Measurements from ENCODE around the gene HOXA6.

DNA sequence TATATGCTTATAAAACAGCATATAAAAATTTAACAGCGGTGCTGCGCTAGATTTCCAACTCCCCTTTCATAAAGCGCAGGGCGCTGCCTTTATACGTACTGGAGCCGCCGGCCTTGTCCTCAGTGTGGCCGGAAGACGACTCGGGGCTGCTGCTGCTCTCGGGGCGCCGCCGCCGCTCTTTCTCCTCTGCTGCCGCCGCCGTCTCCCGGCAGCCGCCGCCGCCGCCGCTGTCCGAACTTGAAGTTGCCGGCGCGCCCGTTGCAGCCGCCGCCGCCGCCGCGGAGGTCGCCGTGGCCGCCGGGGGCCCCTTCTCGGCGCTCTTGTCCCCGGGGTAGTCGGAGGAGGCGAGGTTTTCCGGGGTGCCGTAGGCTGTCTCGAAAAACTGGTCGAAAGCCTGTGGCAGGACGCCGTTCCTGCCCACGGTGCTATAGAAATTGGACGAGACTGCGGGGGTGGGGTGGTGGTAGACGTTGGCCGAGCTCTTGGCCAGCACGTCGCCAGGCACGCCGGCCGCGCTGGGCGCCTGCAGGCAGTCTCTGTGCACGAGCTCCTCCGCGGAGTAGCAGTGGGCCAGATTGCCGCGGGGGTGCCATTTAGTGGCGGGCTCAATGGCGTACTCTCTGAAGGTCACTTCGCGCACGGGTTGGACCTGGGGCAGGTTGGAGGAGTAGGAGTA lies 36.9 kb upstream of the HOXA6 start:
- TF ChIP-seq, protein P1, sequence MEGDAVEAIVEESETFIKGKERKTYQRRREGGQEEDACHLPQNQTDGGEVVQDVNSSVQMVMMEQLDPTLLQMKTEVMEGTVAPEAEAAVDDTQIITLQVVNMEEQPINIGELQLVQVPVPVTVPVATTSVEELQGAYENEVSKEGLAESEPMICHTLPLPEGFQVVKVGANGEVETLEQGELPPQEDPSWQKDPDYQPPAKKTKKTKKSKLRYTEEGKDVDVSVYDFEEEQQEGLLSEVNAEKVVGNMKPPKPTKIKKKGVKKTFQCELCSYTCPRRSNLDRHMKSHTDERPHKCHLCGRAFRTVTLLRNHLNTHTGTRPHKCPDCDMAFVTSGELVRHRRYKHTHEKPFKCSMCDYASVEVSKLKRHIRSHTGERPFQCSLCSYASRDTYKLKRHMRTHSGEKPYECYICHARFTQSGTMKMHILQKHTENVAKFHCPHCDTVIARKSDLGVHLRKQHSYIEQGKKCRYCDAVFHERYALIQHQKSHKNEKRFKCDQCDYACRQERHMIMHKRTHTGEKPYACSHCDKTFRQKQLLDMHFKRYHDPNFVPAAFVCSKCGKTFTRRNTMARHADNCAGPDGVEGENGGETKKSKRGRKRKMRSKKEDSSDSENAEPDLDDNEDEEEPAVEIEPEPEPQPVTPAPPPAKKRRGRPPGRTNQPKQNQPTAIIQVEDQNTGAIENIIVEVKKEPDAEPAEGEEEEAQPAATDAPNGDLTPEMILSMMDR (IDR thresholded peaks at IDR 0.05; ENCODE audit: low read length) = no peak
- no peak for TF ChIP-seq EZH2 (IDR thresholded peaks at IDR 0.05; ENCODE audit: borderline replicate concordance, low read length)
